ENCODE data around the gene LIMCH1.

GRCh38 chr4:41681054-41681453, 143.1 kb downstream of the LIMCH1 start:
- TF ChIP-seq POLR2A (IDR thresholded peaks at IDR 0.05) (no peak), CTCF (IDR thresholded peaks at IDR 0.05) (no peak)

Measured in adrenal gland (tissue), 5 donors.